ENCODE data around the gene LMAN2. TPM values are rescaled to one million over a fixed set of nuclear protein-coding genes. Genes with fewer than 3 reads are reported as not detected.
"Not testable (repeated sequence)": the region's sequence is repeated elsewhere in the genome, so short reads cannot be mapped to it uniquely, and the experiment has no call there.

Gene LMAN2
- total RNA-seq, 2 experiments from 2014 or later = 133 to 140 TPM

DNA sequence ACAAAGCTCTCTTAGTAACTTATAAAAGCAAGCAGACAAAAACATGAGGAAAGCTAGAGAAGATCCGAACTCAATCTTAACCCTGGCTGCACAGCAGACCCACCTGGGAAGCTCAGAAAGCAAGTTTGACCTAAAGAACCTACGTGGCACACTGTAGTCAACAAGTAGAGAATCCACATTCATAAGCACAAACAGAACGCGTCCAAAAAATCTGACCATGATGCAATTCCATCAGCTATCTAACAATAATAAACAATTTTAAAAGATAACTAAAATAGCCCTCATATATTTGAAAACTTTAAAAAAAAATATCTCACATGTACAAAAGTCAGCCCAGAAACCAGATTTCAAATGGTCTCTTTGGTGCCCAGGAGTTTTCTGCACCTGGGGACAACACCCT, 4.6 kb downstream of the LMAN2 start:
- no peak for DNase-seq
- ATAC-seq = no peak
- Mint-ChIP-seq H3K4me1 (peaks cover 48% of the 10 kb centered on the region), H3K4me3 (peak overlapping the region; percentile 26), H3K27ac (no peak overlapping the region), H3K36me3 (peaks cover 35% of the 10 kb centered on the region), H3K9me3 (ENCODE audit: low read depth) (no peaks in the 10 kb centered on the region), H3K27me3 (no peaks in the 10 kb centered on the region)
- CTCF ChIA-PET = interaction anchor here (1.0 to 3.4 kb wide), 6 partner anchors 10 to 44 kb away, joined by 3 to 17 read pairs (median 6); partner anchors contain the start of gene RGS14

DNA sequence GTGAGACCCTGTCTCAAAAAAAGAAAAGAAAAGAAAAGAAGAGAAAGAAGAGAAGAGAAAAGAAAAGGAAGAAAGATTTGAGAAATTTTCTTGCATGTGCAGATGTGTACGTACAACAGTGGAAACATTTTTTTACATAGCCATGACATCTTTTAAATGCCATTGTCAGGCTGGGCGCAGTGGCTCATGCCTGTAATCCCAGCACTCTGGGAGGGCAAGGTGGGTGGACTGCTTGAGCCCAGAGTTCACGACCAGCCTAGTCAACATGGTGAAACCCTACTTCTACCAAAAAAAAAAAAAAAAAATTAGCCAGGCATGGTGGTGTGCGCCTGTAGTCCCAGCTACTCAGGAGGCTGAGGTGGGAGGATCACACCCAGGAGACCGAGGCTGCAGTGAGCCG, 6.6 kb downstream of the LMAN2 start:
- peaks cover 47% of the 10 kb centered on the region for H3K4me1 Mint-ChIP-seq
- H3K36me3 Mint-ChIP-seq = peaks cover 45% of the 10 kb centered on the region
- no peak for DNase-seq
- no peak overlapping the region for H3K27ac Mint-ChIP-seq
- no peak overlapping the region for H3K4me3 Mint-ChIP-seq
- ATAC-seq = no peak
- CTCF ChIA-PET = interaction anchor here (0.8 to 3.4 kb wide), 2 partner anchors 35 to 46 kb away, joined by 3 to 17 read pairs; no protein-coding TSS in a partner anchor
- no peaks in the 10 kb centered on the region for H3K9me3 Mint-ChIP-seq (ENCODE audit: low read depth)
- H3K27me3 Mint-ChIP-seq = no peaks in the 10 kb centered on the region

GRCh38 chr5:177343777-177344176, 7.7 kb downstream of the LMAN2 start:
- DNase-seq = no peak
- no peaks in the 10 kb centered on the region for H3K9me3 Mint-ChIP-seq (ENCODE audit: low read depth)
- no peak overlapping the region for H3K27ac Mint-ChIP-seq
- H3K4me1 Mint-ChIP-seq = peaks cover 47% of the 10 kb centered on the region
- ATAC-seq = no peak
- no peaks in the 10 kb centered on the region for H3K27me3 Mint-ChIP-seq
- peaks cover 50% of the 10 kb centered on the region for H3K36me3 Mint-ChIP-seq
- no peak overlapping the region for H3K4me3 Mint-ChIP-seq
- CTCF ChIA-PET = interaction anchor here (0.9 kb wide), 2 partner anchors 26 to 113 kb away, joined by 3 to 4 read pairs; no protein-coding TSS in a partner anchor

DNA sequence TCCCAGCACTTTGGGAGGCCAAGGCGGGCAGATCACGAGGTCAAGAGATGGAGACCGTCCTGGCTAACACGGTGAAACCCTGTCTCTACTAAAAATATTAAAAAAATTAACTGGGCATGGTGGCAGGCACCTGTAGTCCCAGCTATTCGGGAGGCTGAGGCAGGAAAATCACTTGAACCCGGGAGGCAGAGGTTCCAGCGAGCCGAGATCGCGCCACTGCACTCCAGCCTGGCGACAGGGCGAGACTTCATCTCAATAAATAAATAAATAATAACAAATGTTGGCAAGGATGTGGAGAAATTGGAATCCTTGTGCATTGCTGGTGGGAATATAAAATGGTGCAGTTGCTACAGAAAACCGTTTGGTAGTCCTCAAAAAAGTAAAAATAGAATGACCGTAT, 8.5 kb downstream of the LMAN2 start:
- peaks cover 51% of the 10 kb centered on the region for H3K36me3 Mint-ChIP-seq
- ATAC-seq = not testable (repeated sequence)

DNA sequence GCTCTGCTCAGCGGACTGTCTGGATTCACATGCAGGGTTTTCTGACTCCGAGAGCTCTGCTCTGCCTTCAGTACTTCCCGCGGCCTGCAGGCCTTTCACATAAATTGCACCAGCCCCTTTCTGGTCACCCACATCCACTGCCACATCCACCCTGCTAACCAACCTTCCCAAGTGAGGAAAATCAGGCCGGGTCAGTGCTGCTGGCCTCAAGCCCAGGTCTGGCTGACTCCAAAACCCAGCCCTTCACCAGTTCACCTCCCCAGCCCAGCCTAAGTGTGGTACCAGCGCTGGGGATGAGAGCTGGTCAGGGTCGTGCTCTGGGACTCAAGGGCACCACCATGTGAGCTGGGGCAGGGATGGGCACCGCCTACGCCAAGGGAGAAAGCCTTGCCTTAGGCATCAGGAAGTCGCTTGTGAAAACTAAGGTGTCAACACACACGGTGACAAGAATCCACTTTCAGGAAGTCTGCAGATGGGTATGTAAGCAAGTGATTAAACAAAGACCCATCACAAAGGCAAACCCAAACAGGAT, 12.3 kb downstream of the LMAN2 start:
- CTCF ChIA-PET = interaction anchor here (0.9 to 1.5 kb wide), 2 partner anchors 21 to 51 kb away, joined by 3 to 4 read pairs; no protein-coding TSS in a partner anchor
- Mint-ChIP-seq H3K36me3 (peaks cover 52% of the 10 kb centered on the region), H3K27me3 (no peaks in the 10 kb centered on the region), H3K9me3 (ENCODE audit: low read depth) (no peaks in the 10 kb centered on the region), H3K4me1 (peaks cover 30% of the 10 kb centered on the region), H3K4me3 (no peak overlapping the region), H3K27ac (peak overlapping the region; percentile 69)
- ATAC-seq = peak; percentile 35
- DNase-seq = no peak

More for the DNA sequence above, 8.5 kb downstream of the LMAN2 start:
- not testable (repeated sequence) for DNase-seq; H3K4me3 Mint-ChIP-seq; H3K27me3 Mint-ChIP-seq; H3K27ac Mint-ChIP-seq; H3K9me3 Mint-ChIP-seq (ENCODE audit: low read depth)
- H3K4me1 Mint-ChIP-seq = peaks cover 46% of the 10 kb centered on the region
- CTCF ChIA-PET = interaction anchor here (0.6 to 1.5 kb wide), 4 partner anchors 19 to 33 kb away, joined by 3 read pairs; no protein-coding TSS in a partner anchor

- CTCF ChIA-PET = interaction anchor here (0.9 to 1.5 kb wide), 2 partner anchors 20 to 52 kb away, joined by 3 to 4 read pairs; no protein-coding TSS in a partner anchor
- no peak for DNase-seq
- Mint-ChIP-seq H3K36me3 (peaks cover 54% of the 10 kb centered on the region), H3K4me1 (peaks cover 28% of the 10 kb centered on the region), H3K27me3 (no peaks in the 10 kb centered on the region), H3K27ac (peak overlapping the region; percentile 53), H3K9me3 (ENCODE audit: low read depth) (no peaks in the 10 kb centered on the region), H3K4me3 (no peak overlapping the region)
- no peak for ATAC-seq
These were observed 13.0 kb downstream of the LMAN2 start for GRCh38 chr5:177338251-177339106.

DNA sequence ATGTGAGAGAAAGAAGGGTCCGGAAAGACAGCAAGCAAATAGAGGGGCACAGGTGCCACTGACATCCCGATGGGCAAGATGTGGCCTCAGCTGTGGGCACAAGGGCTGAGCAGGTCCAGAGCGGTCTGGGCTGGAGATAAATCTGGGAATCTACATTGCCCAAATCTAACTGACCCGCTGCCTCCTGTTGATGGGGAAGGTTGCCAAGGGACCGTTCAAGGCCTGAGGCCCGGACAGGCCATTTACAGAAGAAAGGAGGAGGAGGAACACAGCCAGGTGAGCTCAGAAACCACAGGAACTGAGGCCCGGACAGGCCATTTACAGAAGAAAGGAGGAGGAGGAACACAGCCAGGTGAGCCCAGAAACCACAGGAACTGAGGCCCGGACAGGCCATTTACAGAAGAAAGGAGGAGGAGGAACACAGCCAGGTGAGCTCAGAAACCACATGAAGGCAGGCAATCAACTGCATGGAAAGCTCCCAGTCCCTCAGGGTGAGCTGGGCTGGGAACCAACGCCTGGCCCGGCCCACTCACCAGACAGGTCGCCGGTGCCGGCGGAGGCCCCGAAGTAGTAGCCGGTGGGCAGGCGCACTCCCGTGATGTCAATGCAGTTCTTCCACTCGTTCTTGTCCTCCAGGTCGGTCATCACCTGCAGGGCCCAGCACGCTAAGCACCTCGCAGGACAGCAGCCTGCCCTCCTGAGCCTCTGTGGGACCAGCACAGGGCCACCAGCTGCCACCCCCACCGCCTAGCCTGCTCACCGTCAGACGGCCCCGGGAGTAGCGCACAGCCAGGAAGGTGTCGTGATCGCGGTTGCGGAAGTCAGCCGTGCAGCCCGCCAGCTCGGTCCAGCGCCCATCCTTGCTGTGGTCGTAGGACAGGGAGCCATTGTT, 14.6 kb downstream of the LMAN2 start:
- Mint-ChIP-seq H3K9me3 (ENCODE audit: low read depth) (no peaks in the 10 kb centered on the region), H3K36me3 (peaks cover 51% of the 10 kb centered on the region), H3K27me3 (no peaks in the 10 kb centered on the region), H3K27ac (no peak overlapping the region), H3K4me1 (peaks cover 26% of the 10 kb centered on the region), H3K4me3 (no peak overlapping the region)
- ATAC-seq = no peak
- no peak for DNase-seq
- CTCF ChIA-PET = interaction anchor here (0.5 to 2.0 kb wide), 6 partner anchors 9 to 73 kb away, joined by 3 to 10 read pairs (median 3); partner anchors contain the start of gene LMAN2

DNA sequence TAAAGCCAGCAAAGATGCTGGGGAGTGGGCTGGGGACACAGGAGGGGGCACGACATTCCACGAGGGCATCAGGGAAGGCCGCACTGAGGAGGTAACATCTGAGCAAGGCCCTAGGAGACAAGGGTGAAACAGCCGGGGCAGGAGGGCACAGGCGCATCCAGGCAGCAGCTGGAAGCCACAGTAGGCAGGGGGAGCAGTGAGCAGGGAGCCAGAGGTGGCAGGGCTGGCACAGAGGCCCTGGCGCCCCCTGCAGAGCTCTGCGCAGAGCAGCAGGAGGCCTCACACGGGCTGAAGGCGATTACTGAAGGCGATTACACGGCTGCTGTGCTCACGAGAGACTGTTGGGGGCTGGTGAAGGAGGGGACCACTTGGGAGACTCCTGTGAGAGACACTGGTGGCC, 15.4 kb downstream of the LMAN2 start:
- no peaks in the 10 kb centered on the region for H3K9me3 Mint-ChIP-seq (ENCODE audit: low read depth)
- CTCF ChIA-PET = interaction anchor here (0.5 to 2.0 kb wide), 7 partner anchors 9 to 73 kb away, joined by 3 to 10 read pairs (median 3); partner anchors contain the start of gene LMAN2
- peak; percentile 63 for ATAC-seq
- no peak overlapping the region for H3K4me3 Mint-ChIP-seq
- peaks cover 44% of the 10 kb centered on the region for H3K36me3 Mint-ChIP-seq
- H3K27ac Mint-ChIP-seq = no peak overlapping the region
- H3K27me3 Mint-ChIP-seq = no peaks in the 10 kb centered on the region
- DNase-seq = no peak
- peaks cover 27% of the 10 kb centered on the region for H3K4me1 Mint-ChIP-seq

GRCh38 chr5:177335701-177336065, 15.8 kb downstream of the LMAN2 start:
- H3K36me3 Mint-ChIP-seq = peaks cover 45% of the 10 kb centered on the region
- peaks cover 28% of the 10 kb centered on the region for H3K4me1 Mint-ChIP-seq
- no peak overlapping the region for H3K4me3 Mint-ChIP-seq
- H3K27me3 Mint-ChIP-seq = no peaks in the 10 kb centered on the region
- no peak overlapping the region for H3K27ac Mint-ChIP-seq
- CTCF ChIA-PET = interaction anchor here (0.8 to 2.0 kb wide), 6 partner anchors 8 to 55 kb away, joined by 3 to 10 read pairs (median 5); partner anchors contain the start of gene LMAN2
- DNase-seq = no peak
- H3K9me3 Mint-ChIP-seq (ENCODE audit: low read depth) = no peaks in the 10 kb centered on the region
- ATAC-seq = no peak

GRCh38 chr5:177334781-177335700, 16.4 kb downstream of the LMAN2 start:
- peaks cover 24% of the 10 kb centered on the region for H3K4me1 Mint-ChIP-seq
- peaks cover 42% of the 10 kb centered on the region for H3K36me3 Mint-ChIP-seq

DNA sequence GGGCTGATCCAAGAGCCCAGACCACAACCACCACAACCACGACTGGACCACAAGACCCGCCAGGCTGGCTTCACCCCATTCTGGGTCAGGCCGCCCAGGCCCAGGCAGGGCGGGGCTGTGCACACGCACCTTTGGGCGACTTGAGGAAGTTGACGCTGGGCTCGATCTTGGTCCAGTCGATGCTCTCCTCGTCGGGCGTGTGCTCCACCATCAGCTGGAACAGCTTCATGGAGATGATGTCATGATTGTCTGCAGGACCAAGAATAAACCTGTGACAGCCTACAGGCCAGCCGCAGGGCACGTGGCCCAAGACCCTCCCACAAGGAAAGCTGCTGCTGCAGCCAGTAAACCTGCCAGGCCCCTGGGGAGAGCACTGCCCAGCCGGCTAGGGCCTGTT, 17.3 kb downstream of the LMAN2 start:
- DNase-seq (no peak), ATAC-seq (no peak)
- peaks cover 36% of the 10 kb centered on the region for H3K36me3 Mint-ChIP-seq
- H3K4me3 Mint-ChIP-seq = no peak overlapping the region
- CTCF ChIA-PET = no interaction called here
- peaks cover 15% of the 10 kb centered on the region for H3K4me1 Mint-ChIP-seq
- no peak overlapping the region for H3K27ac Mint-ChIP-seq
- no peaks in the 10 kb centered on the region for H3K27me3 Mint-ChIP-seq
- H3K9me3 Mint-ChIP-seq (ENCODE audit: low read depth) = no peaks in the 10 kb centered on the region

More at GRCh38 chr5:177334781-177335700, 16.4 kb downstream of the LMAN2 start:
- no peaks in the 10 kb centered on the region for H3K27me3 Mint-ChIP-seq
- no peak for DNase-seq
- ATAC-seq = no peak
- H3K27ac Mint-ChIP-seq = no peak overlapping the region
- CTCF ChIA-PET = interaction anchor here (1.3 to 2.0 kb wide), 3 partner anchors 16 to 54 kb away, joined by 3 to 10 read pairs (median 8); no protein-coding TSS in a partner anchor
- no peaks in the 10 kb centered on the region for H3K9me3 Mint-ChIP-seq (ENCODE audit: low read depth)
- H3K4me3 Mint-ChIP-seq = no peak overlapping the region
